ENCODE measurements around the gene STK39.

The STK39 gene

GRCh38 chr2:168152902-168153530, 94.4 kb downstream of the STK39 start:
- Histone ChIP-seq H2BK120ac (ENCODE audit: low read depth, low read length) (no peak overlapping the region), H3K79me1 (replicated peaks; ENCODE audit: low read length, poor library complexity, severe bottlenecking) (peaks cover 23% of the 10 kb centered on the region), H3K18ac (ENCODE audit: low read depth in 1 of 2, low read length in 2 of 2) (no peak overlapping the region), H2BK5ac (ENCODE audit: low read depth, low read length, poor library complexity, severe bottlenecking) (no peak overlapping the region), H3K36me3 (ENCODE audit: control insufficient read depth in 1 of 2, insufficient read depth in 2 of 2, low read depth in 1 of 2, low read length in 2 of 2) (peaks cover 4 to 17% of the 10 kb centered on the region in 2 experiments), H3K14ac (ENCODE audit: low read length in 2 of 2) (no peak overlapping the region), H2BK15ac (ENCODE audit: low read depth, poor library complexity, severe bottlenecking) (no peak overlapping the region), H3K9me3 (ENCODE audit: control insufficient read depth, low read length) (no peaks in the 10 kb centered on the region), H2BK12ac (ENCODE audit: low read length in 2 of 2) (no peak overlapping the region), H4K91ac (ENCODE audit: low read length) (no peak overlapping the region), H2AFZ (ENCODE audit: low read depth, low read length) (no peak overlapping the region), H3K4me3 (ENCODE audit: insufficient read depth in 1 of 2, low read depth in 1 of 2, low read length in 2 of 2) (no peak overlapping the region), H3K27me3 (ENCODE audit: control insufficient read depth in 1 of 2, insufficient read depth in 1 of 2, low read length in 2 of 2) (no peaks in the 10 kb centered on the region), H3K23ac (ENCODE audit: low read length in 2 of 2) (no peak overlapping the region), H3K4me2 (ENCODE audit: low read length, poor library complexity, severe bottlenecking) (no peak overlapping the region), H3K4ac (ENCODE audit: low read depth in 1 of 2, low read length in 2 of 2) (no peak overlapping the region), H3K9ac (ENCODE audit: low read length) (no peak overlapping the region), H2AK5ac (ENCODE audit: low read length, severe bottlenecking) (no peak overlapping the region), H3K27ac (ENCODE audit: low read length, poor library complexity, severe bottlenecking) (no peak overlapping the region), H3K4me1 (ENCODE audit: control insufficient read depth, insufficient read depth, low read depth, low read length) (peaks cover 5% of the 10 kb centered on the region), H4K8ac (ENCODE audit: low read length) (no peak overlapping the region)
- DNase-seq = no peak
- WGBS = 100% methylated on average over 1 of the region's 2 CpGs

- no peak overlapping the region for H3K23ac ChIP-seq (ENCODE audit: low read length in 2 of 2)
- H3K18ac ChIP-seq (ENCODE audit: low read depth in 1 of 2, low read length in 2 of 2) = no peak overlapping the region
- DNase-seq = no peak
- no peak overlapping the region for H2AK5ac ChIP-seq (ENCODE audit: low read length, severe bottlenecking)
- H4K8ac ChIP-seq (ENCODE audit: low read length) = no peak overlapping the region
- WGBS = 100% methylated on average over 4 of the region's 6 CpGs
- H3K4me1 ChIP-seq (ENCODE audit: control insufficient read depth, insufficient read depth, low read depth, low read length) = peaks cover 4% of the 10 kb centered on the region
- H3K4me3 ChIP-seq (ENCODE audit: insufficient read depth in 1 of 2, low read depth in 1 of 2, low read length in 2 of 2) = no peak overlapping the region
- no peak overlapping the region for H3K4ac ChIP-seq (ENCODE audit: low read depth in 1 of 2, low read length in 2 of 2)
- no peak overlapping the region for H2BK120ac ChIP-seq (ENCODE audit: low read depth, low read length)
- no peak overlapping the region for H4K91ac ChIP-seq (ENCODE audit: low read length)
- H3K9ac ChIP-seq (ENCODE audit: low read length) = no peak overlapping the region
- no peak overlapping the region for H2AFZ ChIP-seq (ENCODE audit: low read depth, low read length)
- no peak overlapping the region for H3K27ac ChIP-seq (ENCODE audit: low read length, poor library complexity, severe bottlenecking)
- H2BK12ac ChIP-seq (ENCODE audit: low read length in 2 of 2) = no peak overlapping the region
- H3K27me3 ChIP-seq (ENCODE audit: control insufficient read depth in 1 of 2, insufficient read depth in 1 of 2, low read length in 2 of 2) = no peaks in the 10 kb centered on the region
- no peak overlapping the region for H3K4me2 ChIP-seq (ENCODE audit: low read length, poor library complexity, severe bottlenecking)
- H3K14ac ChIP-seq (ENCODE audit: low read length in 2 of 2) = no peak overlapping the region
- no peak overlapping the region for H2BK5ac ChIP-seq (ENCODE audit: low read depth, low read length, poor library complexity, severe bottlenecking)
- H3K9me3 ChIP-seq (ENCODE audit: control insufficient read depth, low read length) = no peaks in the 10 kb centered on the region
- peaks cover 29% of the 10 kb centered on the region for H3K79me1 ChIP-seq (replicated peaks; ENCODE audit: low read length, poor library complexity, severe bottlenecking)
- H2BK15ac ChIP-seq (ENCODE audit: low read depth, poor library complexity, severe bottlenecking) = no peak overlapping the region
- H3K36me3 ChIP-seq (ENCODE audit: control insufficient read depth in 1 of 2, insufficient read depth in 2 of 2, low read depth in 1 of 2, low read length in 2 of 2) = peaks cover 7% of the 10 kb centered on the region in 2 experiments
These were observed 97.4 kb downstream of the STK39 start for GRCh38 chr2:168149986-168150385.

- no peak overlapping the region for H3K14ac ChIP-seq (ENCODE audit: low read length in 2 of 2)
- H2AFZ ChIP-seq (ENCODE audit: low read depth, low read length) = no peak overlapping the region
- H2BK15ac ChIP-seq (ENCODE audit: low read depth, poor library complexity, severe bottlenecking) = no peak overlapping the region
- no peak overlapping the region for H2BK5ac ChIP-seq (ENCODE audit: low read depth, low read length, poor library complexity, severe bottlenecking)
- H3K18ac ChIP-seq (ENCODE audit: low read depth in 1 of 2, low read length in 2 of 2) = no peak overlapping the region
- H3K79me1 ChIP-seq (replicated peaks; ENCODE audit: low read length, poor library complexity, severe bottlenecking) = peaks cover 29% of the 10 kb centered on the region
- H3K4me1 ChIP-seq (ENCODE audit: control insufficient read depth, insufficient read depth, low read depth, low read length) = peaks cover 4% of the 10 kb centered on the region
- DNase-seq = no peak
- no peaks in the 10 kb centered on the region for H3K27me3 ChIP-seq (ENCODE audit: control insufficient read depth in 1 of 2, insufficient read depth in 1 of 2, low read length in 2 of 2)
- H3K4me3 ChIP-seq (ENCODE audit: insufficient read depth in 1 of 2, low read depth in 1 of 2, low read length in 2 of 2) = no peak overlapping the region
- H3K4ac ChIP-seq (ENCODE audit: low read depth in 1 of 2, low read length in 2 of 2) = no peak overlapping the region
- no peak overlapping the region for H2AK5ac ChIP-seq (ENCODE audit: low read length, severe bottlenecking)
- no peak overlapping the region for H4K8ac ChIP-seq (ENCODE audit: low read length)
- peaks cover 7% of the 10 kb centered on the region in 2 experiments for H3K36me3 ChIP-seq (ENCODE audit: control insufficient read depth in 1 of 2, insufficient read depth in 2 of 2, low read depth in 1 of 2, low read length in 2 of 2)
- 75% methylated on average over 5 of the region's 5 CpGs for WGBS
- H2BK120ac ChIP-seq (ENCODE audit: low read depth, low read length) = no peak overlapping the region
- no peak overlapping the region for H3K9ac ChIP-seq (ENCODE audit: low read length)
- no peak overlapping the region for H3K27ac ChIP-seq (ENCODE audit: low read length, poor library complexity, severe bottlenecking)
- H3K23ac ChIP-seq (ENCODE audit: low read length in 2 of 2) = no peak overlapping the region
- H3K4me2 ChIP-seq (ENCODE audit: low read length, poor library complexity, severe bottlenecking) = no peak overlapping the region
- H2BK12ac ChIP-seq (ENCODE audit: low read length in 2 of 2) = no peak overlapping the region
- no peaks in the 10 kb centered on the region for H3K9me3 ChIP-seq (ENCODE audit: control insufficient read depth, low read length)
- no peak overlapping the region for H4K91ac ChIP-seq (ENCODE audit: low read length)
These were observed 98.0 kb downstream of the STK39 start for GRCh38 chr2:168149150-168149974.

Measured in mesenchymal stem cell (in vitro differentiated cells and primary cell).